Measurements from ENCODE around the gene DPRX. TPM values are rescaled to one million over a fixed set of nuclear protein-coding genes. Genes with fewer than 3 reads are reported as not detected.

DPRX gene, protein sequence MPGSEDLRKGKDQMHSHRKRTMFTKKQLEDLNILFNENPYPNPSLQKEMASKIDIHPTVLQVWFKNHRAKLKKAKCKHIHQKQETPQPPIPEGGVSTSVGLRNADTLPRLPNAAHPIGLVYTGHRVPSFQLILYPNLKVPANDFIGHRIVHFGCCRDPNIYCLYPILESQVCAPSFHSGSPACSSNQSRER
- polyA plus RNA-seq (not detected in 2 replicates), polyA minus RNA-seq (not detected in 2 replicates)

- no peaks in the 10 kb centered on the region for H3K79me2 ChIP-seq (replicated peaks; ENCODE audit: insufficient read depth, low read length)
- H2AFZ ChIP-seq (ENCODE audit: low read depth, low read length): no peak within 1 kb of the TSS
- H3F3A ChIP-seq (ENCODE audit: insufficient read depth, low read length, poor library complexity, severe bottlenecking): no peaks in the 10 kb centered on the region
- H3K4me2 ChIP-seq (ENCODE audit: low read length): no peak within 1 kb of the TSS
- H3K4me3 ChIP-seq (ENCODE audit: low read length): no peak within 1 kb of the TSS
- H4K20me1 ChIP-seq (ENCODE audit: insufficient read depth): no peaks in the 10 kb centered on the region
- no peaks in the 10 kb centered on the region for H3K27me3 ChIP-seq (ENCODE audit: insufficient read depth, low read depth, low read length)
- no peaks in the 10 kb centered on the region for H3K36me3 ChIP-seq (ENCODE audit: insufficient read depth, low read length)
- no peak within 1 kb of the TSS for H3K27ac ChIP-seq (ENCODE audit: low read length)
- H3K9me3 ChIP-seq (ENCODE audit: low read length): no peaks in the 10 kb centered on the region
- H3K9ac ChIP-seq (ENCODE audit: low read length): no peak within 1 kb of the TSS
- H3K9me2 ChIP-seq (ENCODE audit: insufficient read depth, low read length): no peaks in the 10 kb centered on the region
- TF ChIP-seq CTCF (IDR thresholded peaks at IDR 0.05; ENCODE audit: poor library complexity, severe bottlenecking) (no peak), EP300 (conservative IDR thresholded peaks at IDR 0.05; ENCODE audit: poor library complexity, severe bottlenecking) (no peak), SMC3 (conservative IDR thresholded peaks at IDR 0.05; ENCODE audit: poor library complexity) (no peak), RAD21 (conservative IDR thresholded peaks at IDR 0.05) (no peak), MXI1 (conservative IDR thresholded peaks at IDR 0.05; ENCODE audit: poor library complexity, severe bottlenecking) (no peak), TAF1 (IDR thresholded peaks at IDR 0.05; ENCODE audit: low read depth) (no peak), POLR2AphosphoS5 (IDR thresholded peaks at IDR 0.05) (no peak), EZH2 (IDR thresholded peaks at IDR 0.05; ENCODE audit: borderline replicate concordance, insufficient read depth, low read length, poor library complexity, severe bottlenecking) (no peak)
- TF ChIP-seq, protein P1, sequence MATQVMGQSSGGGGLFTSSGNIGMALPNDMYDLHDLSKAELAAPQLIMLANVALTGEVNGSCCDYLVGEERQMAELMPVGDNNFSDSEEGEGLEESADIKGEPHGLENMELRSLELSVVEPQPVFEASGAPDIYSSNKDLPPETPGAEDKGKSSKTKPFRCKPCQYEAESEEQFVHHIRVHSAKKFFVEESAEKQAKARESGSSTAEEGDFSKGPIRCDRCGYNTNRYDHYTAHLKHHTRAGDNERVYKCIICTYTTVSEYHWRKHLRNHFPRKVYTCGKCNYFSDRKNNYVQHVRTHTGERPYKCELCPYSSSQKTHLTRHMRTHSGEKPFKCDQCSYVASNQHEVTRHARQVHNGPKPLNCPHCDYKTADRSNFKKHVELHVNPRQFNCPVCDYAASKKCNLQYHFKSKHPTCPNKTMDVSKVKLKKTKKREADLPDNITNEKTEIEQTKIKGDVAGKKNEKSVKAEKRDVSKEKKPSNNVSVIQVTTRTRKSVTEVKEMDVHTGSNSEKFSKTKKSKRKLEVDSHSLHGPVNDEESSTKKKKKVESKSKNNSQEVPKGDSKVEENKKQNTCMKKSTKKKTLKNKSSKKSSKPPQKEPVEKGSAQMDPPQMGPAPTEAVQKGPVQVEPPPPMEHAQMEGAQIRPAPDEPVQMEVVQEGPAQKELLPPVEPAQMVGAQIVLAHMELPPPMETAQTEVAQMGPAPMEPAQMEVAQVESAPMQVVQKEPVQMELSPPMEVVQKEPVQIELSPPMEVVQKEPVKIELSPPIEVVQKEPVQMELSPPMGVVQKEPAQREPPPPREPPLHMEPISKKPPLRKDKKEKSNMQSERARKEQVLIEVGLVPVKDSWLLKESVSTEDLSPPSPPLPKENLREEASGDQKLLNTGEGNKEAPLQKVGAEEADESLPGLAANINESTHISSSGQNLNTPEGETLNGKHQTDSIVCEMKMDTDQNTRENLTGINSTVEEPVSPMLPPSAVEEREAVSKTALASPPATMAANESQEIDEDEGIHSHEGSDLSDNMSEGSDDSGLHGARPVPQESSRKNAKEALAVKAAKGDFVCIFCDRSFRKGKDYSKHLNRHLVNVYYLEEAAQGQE (IDR thresholded peaks at IDR 0.05; ENCODE audit: borderline replicate concordance): no peak
Observed at GRCh38 chr19:53631949-53632407, at the start of gene DPRX. Gene DPRX, plus strand, starts transcription at chr19:53631999. Its CDS starts 108 bp downstream, at chr19:53632107.

GRCh38 chr19:53583181-53583580, 48.6 kb upstream of the DPRX start:
- Histone ChIP-seq H3K27ac (ENCODE audit: low read length) (no peak overlapping the region), H3K9me3 (ENCODE audit: low read length) (no peaks in the 10 kb centered on the region)
- TF ChIP-seq MXI1 (conservative IDR thresholded peaks at IDR 0.05; ENCODE audit: poor library complexity, severe bottlenecking) (no peak), POLR2AphosphoS5 (IDR thresholded peaks at IDR 0.05) (no peak), TAF1 (IDR thresholded peaks at IDR 0.05; ENCODE audit: low read depth) (no peak), EZH2 (IDR thresholded peaks at IDR 0.05; ENCODE audit: borderline replicate concordance, insufficient read depth, low read length, poor library complexity, severe bottlenecking) (no peak), EP300 (conservative IDR thresholded peaks at IDR 0.05; ENCODE audit: poor library complexity, severe bottlenecking) (no peak), RAD21 (conservative IDR thresholded peaks at IDR 0.05) (no peak), CTCF (IDR thresholded peaks at IDR 0.05; ENCODE audit: poor library complexity, severe bottlenecking) (no peak), SMC3 (conservative IDR thresholded peaks at IDR 0.05; ENCODE audit: poor library complexity) (no peak)
- TF ChIP-seq, protein P1 (IDR thresholded peaks at IDR 0.05; ENCODE audit: borderline replicate concordance): no peak

More at GRCh38 chr19:53583181-53583580, 48.6 kb upstream of the DPRX start:
- Histone ChIP-seq H3K4me3 (ENCODE audit: low read length) (no peak overlapping the region), H3K4me2 (ENCODE audit: low read length) (no peak overlapping the region), H2AFZ (ENCODE audit: low read depth, low read length) (no peak overlapping the region), H4K20me1 (ENCODE audit: insufficient read depth) (no peaks in the 10 kb centered on the region), H3K9ac (ENCODE audit: low read length) (no peak overlapping the region), H3F3A (ENCODE audit: insufficient read depth, low read length, poor library complexity, severe bottlenecking) (no peaks in the 10 kb centered on the region), H3K27me3 (ENCODE audit: insufficient read depth, low read depth, low read length) (no peaks in the 10 kb centered on the region), H3K36me3 (ENCODE audit: insufficient read depth, low read length) (no peaks in the 10 kb centered on the region), H3K9me2 (ENCODE audit: insufficient read depth, low read length) (no peaks in the 10 kb centered on the region), H3K79me2 (replicated peaks; ENCODE audit: insufficient read depth, low read length) (no peaks in the 10 kb centered on the region)
